GM12892 (cell line): ENCODE data around the gene PHF21A.

ENCODE experiments used
- POLR2A ChIP-seq: IDR thresholded peaks from 2 replicates; pipeline ENCODE4 v1.6.1; 2011; ENCODE audit warnings: low read depth, low read length, control low read depth
- POLR2AphosphoS5 ChIP-seq: IDR thresholded peaks from 2 replicates; pipeline ENCODE4 v1.6.1; 2011; ENCODE audit warnings: low read depth, low read length, control low read depth
- TAF1 ChIP-seq: IDR thresholded peaks from 2 replicates; pipeline ENCODE4 v1.6.1; 2011; ENCODE audit warnings: low read depth, mild to moderate bottlenecking, control low read depth, low read length, borderline replicate concordance

- no peak for TF ChIP-seq POLR2A
- TF ChIP-seq POLR2AphosphoS5: no peak
- TF ChIP-seq TAF1: no peak
Observed at GRCh38 chr11:46108751-46109150, 12.5 kb downstream of the PHF21A start.
